Gastrocnemius medialis (tissue), 4 donors: ENCODE measurements around the gene NELFA. TPM values are rescaled to one million over a fixed set of nuclear protein-coding genes. Genes with fewer than 3 reads are reported as not detected.

ENCODE experiments used
- ATAC-seq, 2 donors: fragments of 150-250 bp; one replicate each; pipeline ENCODE4 v1.9.1; 2016
- DNase-seq, 2 donors: peaks; one replicate each; pipeline ENCODE4 v3.0.0-alpha.2; 2019
- H3K27ac ChIP-seq, 4 donors: fragments of 200-600 bp; sonication (generic); 1 replicate in 1 of 4; 2 replicates in 3 of 4; pipeline ENCODE4 v1.5.1; 2016 to 2018; ENCODE audit warnings: mild to moderate bottlenecking in 2 of 4, moderate library complexity in 1 of 4
- H3K27me3 ChIP-seq, 3 donors: fragments of 200-600 bp; sonication (generic) in 2 of 3; 1 replicate in 1 of 3; 2 replicates in 2 of 3; pipeline versions ENCODE4 v1.5.1 to v1.6.0; 2016 to 2019; ENCODE audit warnings: mild to moderate bottlenecking in 1 of 3, moderate library complexity in 1 of 3
- H3K36me3 ChIP-seq, 2 donors: fragments of 200-600 bp; sonication (generic) in 1 of 2; one replicate each; pipeline ENCODE4 v1.5.1; 2017 to 2018
- H3K4me1 ChIP-seq, 2 donors: fragments of 200-600 bp; sonication (generic) in 1 of 2; one replicate each; pipeline ENCODE4 v1.5.1; 2016 to 2017; ENCODE audit warnings: mild to moderate bottlenecking in 2 of 2
- H3K4me3 ChIP-seq, 4 donors: fragments of 200-600 bp; sonication (generic) in 3 of 4; 1 replicate in 1 of 4; 2 replicates in 3 of 4; pipeline ENCODE4 v1.5.1; 2016 to 2019; ENCODE audit warnings: mild to moderate bottlenecking in 2 of 4
- H3K9me3 ChIP-seq, 3 donors: fragments of 200-600 bp; sonication (generic) in 2 of 3; 1 replicate in 1 of 3; 2 replicates in 2 of 3; pipeline ENCODE4 v1.5.1; 2016 to 2019
- POLR2A ChIP-seq, 2 donors: fragments of 450-650 bp; IDR thresholded peaks; one replicate each; pipeline ENCODE4 v1.6.1; 2017; ENCODE audit warnings: antibody characterized with exemption in 2 of 2, mild to moderate bottlenecking in 2 of 2, moderate library complexity in 2 of 2
- in situ Hi-C, 4 donors: fragments of 200-750 bp; cut with MboI; loops; one replicate each; pipeline versions ENCODE4 v1.15.0 to v1.8.0; 2017; ENCODE audit warnings: low sequenced_read_pairs in 4 of 4
- intact Hi-C: fragments of 100-400 bp; cut with DNase I; formaldehyde crosslinking; loops from one replicate; pipeline ENCODE4 v1.15.1; 2023; ENCODE audit warnings: low total_unique reads
- total RNA-seq, 4 donors: library from RNA; depleted of rRNA; stranded (reverse); fragments of >200 nt; gene quantifications; one replicate each; pipeline versions ENCODE4 v1.1.0 to v1.2.3, GENCODE V29; 2016
- TF ChIP-seq, protein P1 (sequence below), 5 experiments: fragments of 450-650 bp in 3 of 5; fragments of 200-600 bp in 2 of 5; sonication (generic) in 2 of 5; IDR thresholded peaks in 4 of 5; conservative IDR thresholded peaks in 1 of 5; 1 replicate in 4 of 5; 2 replicates in 1 of 5; pipeline ENCODE4 v1.5.1; 2016 to 2019; ENCODE audit warnings: antibody characterized with exemption in 5 of 5, mild to moderate bottlenecking in 3 of 5, moderate library complexity in 3 of 5

NELFA gene
- total RNA-seq, 4 donors from 2014 or later, result 8.1 to 21.1 (median 15.9) TPM

DNA sequence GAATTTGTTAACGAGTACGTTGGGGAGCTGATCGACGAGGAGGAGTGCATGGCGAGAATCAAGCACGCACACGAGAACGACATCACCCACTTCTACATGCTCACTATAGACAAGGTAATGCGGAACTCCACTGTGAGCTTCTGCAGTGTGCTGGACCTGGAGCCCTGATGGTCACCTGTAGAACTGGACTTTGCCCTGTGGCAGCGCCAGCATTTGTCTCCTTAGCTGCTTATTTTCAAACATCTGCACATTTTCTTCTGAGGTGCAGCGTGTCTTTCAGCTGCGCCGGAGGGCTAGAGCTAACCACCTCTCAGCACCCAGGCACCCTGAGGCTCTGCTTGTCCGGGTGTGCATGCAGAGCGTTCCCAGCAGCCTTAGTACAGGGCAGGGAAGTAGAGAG, 47.7 kb downstream of the NELFA start:
- Histone ChIP-seq H3K9me3 (no peaks in the 10 kb centered on the region), H3K27me3 (no peaks in the 10 kb centered on the region), H3K4me3 (no peak overlapping the region), H3K27ac (no peak overlapping the region), H3K36me3 (peaks cover 0 to 49% of the 10 kb centered on the region in 2 donors), H3K4me1 (no peaks in the 10 kb centered on the region)
- DNase-seq, result no peak
- in situ Hi-C loops, result no loop called here
- no peak for TF ChIP-seq POLR2A (IDR thresholded peaks at IDR 0.05)
- TF ChIP-seq, protein P1, sequence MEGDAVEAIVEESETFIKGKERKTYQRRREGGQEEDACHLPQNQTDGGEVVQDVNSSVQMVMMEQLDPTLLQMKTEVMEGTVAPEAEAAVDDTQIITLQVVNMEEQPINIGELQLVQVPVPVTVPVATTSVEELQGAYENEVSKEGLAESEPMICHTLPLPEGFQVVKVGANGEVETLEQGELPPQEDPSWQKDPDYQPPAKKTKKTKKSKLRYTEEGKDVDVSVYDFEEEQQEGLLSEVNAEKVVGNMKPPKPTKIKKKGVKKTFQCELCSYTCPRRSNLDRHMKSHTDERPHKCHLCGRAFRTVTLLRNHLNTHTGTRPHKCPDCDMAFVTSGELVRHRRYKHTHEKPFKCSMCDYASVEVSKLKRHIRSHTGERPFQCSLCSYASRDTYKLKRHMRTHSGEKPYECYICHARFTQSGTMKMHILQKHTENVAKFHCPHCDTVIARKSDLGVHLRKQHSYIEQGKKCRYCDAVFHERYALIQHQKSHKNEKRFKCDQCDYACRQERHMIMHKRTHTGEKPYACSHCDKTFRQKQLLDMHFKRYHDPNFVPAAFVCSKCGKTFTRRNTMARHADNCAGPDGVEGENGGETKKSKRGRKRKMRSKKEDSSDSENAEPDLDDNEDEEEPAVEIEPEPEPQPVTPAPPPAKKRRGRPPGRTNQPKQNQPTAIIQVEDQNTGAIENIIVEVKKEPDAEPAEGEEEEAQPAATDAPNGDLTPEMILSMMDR (IDR thresholded peaks at IDR 0.05 in 4 of 5, conservative IDR thresholded peaks at IDR 0.05 in 1 of 5), result no peak
- ATAC-seq, result no peak
- intact Hi-C loops, result no loop called here

DNA sequence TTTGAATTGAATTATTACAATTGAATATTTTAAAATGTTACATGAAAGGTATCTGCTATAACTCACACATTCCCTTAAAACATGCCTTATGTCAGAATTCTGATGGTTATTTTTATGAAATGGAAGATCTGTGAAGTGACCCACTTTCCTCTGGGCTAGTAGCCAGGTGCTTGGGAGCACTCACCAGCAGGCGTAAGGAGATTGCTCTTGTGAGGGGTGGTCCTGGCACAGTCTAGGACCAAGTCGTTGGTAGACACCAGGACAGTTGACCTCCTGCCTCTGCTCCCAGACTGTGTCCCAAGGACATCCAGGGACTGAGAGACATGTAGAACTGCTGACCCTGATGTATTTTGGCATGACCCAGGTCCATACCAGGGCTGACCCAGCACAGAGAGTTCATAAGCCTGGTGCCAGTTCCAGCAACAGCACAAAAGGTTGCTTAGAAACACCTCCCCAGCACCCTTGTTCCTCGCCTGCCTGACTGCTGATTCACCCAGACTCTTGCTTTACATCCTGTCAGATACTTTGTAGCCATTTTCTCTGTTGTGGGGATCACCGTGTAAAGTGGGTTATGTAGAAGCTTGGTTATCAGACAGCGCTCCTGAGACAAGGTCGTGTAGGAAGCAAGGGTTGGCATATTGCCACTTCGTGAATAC, 48.5 kb downstream of the NELFA start:
- DNase-seq (no peak), ATAC-seq (no peak)
- H3K36me3 ChIP-seq, result peaks cover 0 to 53% of the 10 kb centered on the region in 2 donors
- H3K4me3 ChIP-seq, result no peak overlapping the region
- no peaks in the 10 kb centered on the region for H3K9me3 ChIP-seq
- H3K27me3 ChIP-seq, result no peaks in the 10 kb centered on the region
- no peak for TF ChIP-seq POLR2A (IDR thresholded peaks at IDR 0.05)
- TF ChIP-seq, protein P1 (IDR thresholded peaks at IDR 0.05 in 4 of 5, conservative IDR thresholded peaks at IDR 0.05 in 1 of 5), result no peak
- in situ Hi-C loops (no loop called here), intact Hi-C loops (no loop called here)
- H3K4me1 ChIP-seq, result no peaks in the 10 kb centered on the region
- H3K27ac ChIP-seq, result no peak overlapping the region

DNA sequence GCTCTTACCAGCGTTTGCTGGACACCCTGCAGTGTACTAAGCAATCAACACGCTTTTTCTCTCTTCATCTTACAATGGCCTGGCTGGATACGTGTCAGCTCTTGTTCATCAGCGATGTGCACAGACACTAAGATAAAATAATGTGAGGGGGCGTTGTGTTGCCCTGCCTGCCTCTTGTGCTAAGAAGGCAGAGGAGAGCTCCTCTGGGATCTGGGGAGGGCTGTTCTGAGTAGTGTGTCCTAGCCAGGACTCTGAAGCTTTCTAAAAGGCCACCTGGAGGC, 49.7 kb downstream of the NELFA start:
- H3K4me1 ChIP-seq, result no peaks in the 10 kb centered on the region
- in situ Hi-C loops (no loop called here), intact Hi-C loops (no loop called here)
- DNase-seq (no peak), ATAC-seq (no peak)
- no peaks in the 10 kb centered on the region for H3K9me3 ChIP-seq
- H3K4me3 ChIP-seq, result no peak overlapping the region
- H3K27me3 ChIP-seq, result no peaks in the 10 kb centered on the region
- TF ChIP-seq POLR2A (IDR thresholded peaks at IDR 0.05), result no peak
- TF ChIP-seq, protein P1 (IDR thresholded peaks at IDR 0.05 in 4 of 5, conservative IDR thresholded peaks at IDR 0.05 in 1 of 5), result no peak
- H3K27ac ChIP-seq, result no peak overlapping the region
- peaks cover 0 to 59% of the 10 kb centered on the region in 2 donors for H3K36me3 ChIP-seq

DNA sequence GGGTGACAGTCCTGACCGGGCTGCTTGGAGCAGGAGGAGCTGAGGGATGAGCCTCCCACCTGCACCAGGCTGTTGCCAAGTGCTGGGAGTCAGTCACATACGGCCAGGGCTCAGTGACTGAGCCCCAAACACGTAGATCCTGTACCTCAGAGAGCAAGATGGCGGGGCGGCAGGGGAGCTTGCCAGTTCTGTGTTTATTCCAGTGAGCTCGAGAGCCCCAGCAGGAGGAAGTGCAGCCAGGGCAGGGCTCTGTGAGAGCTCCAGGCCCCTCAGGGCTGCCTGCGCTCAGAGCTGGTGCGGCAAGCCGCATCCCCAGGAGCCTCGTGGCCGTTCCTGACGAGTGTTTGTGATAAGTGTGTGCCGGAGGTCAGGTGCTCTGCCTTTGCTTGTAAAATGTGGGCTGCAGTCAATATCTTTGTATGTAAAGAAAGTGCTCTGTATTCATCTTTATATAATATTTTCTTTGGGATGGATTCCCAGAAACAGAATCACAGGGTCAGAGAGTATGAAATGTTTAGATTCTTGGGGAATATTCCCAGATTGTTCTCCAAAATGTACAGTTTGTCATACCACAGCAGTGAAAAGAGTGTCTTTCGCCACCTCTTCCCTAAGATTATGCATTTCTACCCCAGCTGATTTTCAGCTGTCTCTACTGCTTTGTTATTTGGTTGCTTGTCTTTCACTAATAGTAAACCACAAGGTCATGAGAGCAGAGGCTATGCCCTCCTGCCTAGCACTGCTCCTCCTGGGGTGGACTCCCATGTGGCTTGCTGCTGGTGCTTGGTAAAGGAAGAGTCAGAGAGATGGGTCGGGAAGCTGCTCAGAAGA, 50.3 kb downstream of the NELFA start:
- in situ Hi-C loops, result no loop called here
- no peak for ATAC-seq
- peaks cover 0 to 54% of the 10 kb centered on the region in 2 donors for H3K36me3 ChIP-seq

DNA sequence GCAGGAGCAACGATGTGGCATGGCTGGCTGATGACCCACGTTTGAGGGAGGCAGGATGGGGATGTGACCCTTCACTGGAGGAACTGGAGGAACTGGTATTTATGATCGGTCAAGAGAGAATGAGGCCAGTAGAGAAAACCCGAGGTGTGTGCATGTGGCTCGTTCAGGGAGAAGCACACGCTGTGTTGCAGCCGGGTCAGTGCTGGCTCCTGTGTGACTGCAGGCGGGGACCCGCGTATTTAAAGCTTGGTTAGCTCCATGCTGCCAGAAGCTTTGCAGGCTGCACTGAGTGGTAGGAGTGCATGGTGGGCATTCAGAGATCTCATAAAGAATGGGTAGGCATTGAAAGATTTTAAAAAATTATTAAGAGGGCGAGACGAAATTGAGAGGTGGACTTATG, 52.1 kb downstream of the NELFA start:
- Histone ChIP-seq H3K9me3 (no peaks in the 10 kb centered on the region), H3K4me3 (no peak overlapping the region), H3K27ac (no peak overlapping the region), H3K4me1 (no peaks in the 10 kb centered on the region), H3K27me3 (no peaks in the 10 kb centered on the region), H3K36me3 (peaks cover 0 to 49% of the 10 kb centered on the region in 2 donors)
- TF ChIP-seq POLR2A (IDR thresholded peaks at IDR 0.05), result no peak
- TF ChIP-seq, protein P1 (IDR thresholded peaks at IDR 0.05 in 4 of 5, conservative IDR thresholded peaks at IDR 0.05 in 1 of 5), result no peak
- DNase-seq (no peak), ATAC-seq (no peak)
- in situ Hi-C loops (no loop called here), intact Hi-C loops (no loop called here)

More for the DNA sequence above, 50.3 kb downstream of the NELFA start:
- no peak overlapping the region for H3K27ac ChIP-seq
- TF ChIP-seq POLR2A (IDR thresholded peaks at IDR 0.05), result no peak
- no peaks in the 10 kb centered on the region for H3K27me3 ChIP-seq
- no peaks in the 10 kb centered on the region for H3K4me1 ChIP-seq
- no peak for DNase-seq
- H3K9me3 ChIP-seq, result no peaks in the 10 kb centered on the region
- intact Hi-C loops, result no loop called here
- no peak overlapping the region for H3K4me3 ChIP-seq
